Esophagus (tissue), 2 donors: ENCODE measurements around the gene GSTA5. TPM values are rescaled to one million over a fixed set of nuclear protein-coding genes. Genes with fewer than 3 reads are reported as not detected.
"Not testable (repeated sequence)": the region's sequence is repeated elsewhere in the genome, so short reads cannot be mapped to it uniquely, and the experiment has no call there.

Source experiments
- H3K27ac ChIP-seq, 2 donors: one replicate each; pipeline ENCODE4 v1.5.1; 2013; ENCODE audit warnings: low read depth in 2 of 2, mild to moderate bottlenecking in 2 of 2, inconsistent platforms in 1 of 2, low read length in 1 of 2, moderate library complexity in 1 of 2
- H3K27me3 ChIP-seq, 2 donors: one replicate each; pipeline ENCODE4 v1.6.1; 2013; ENCODE audit warnings: low read length in 2 of 2, control low read depth in 1 of 2, mild to moderate bottlenecking in 1 of 2; ENCODE audit not compliant: insufficient read depth in 2 of 2, control insufficient read depth in 1 of 2
- H3K36me3 ChIP-seq, 2 donors: one replicate each; pipeline ENCODE4 v1.6.1; 2013; ENCODE audit warnings: low read length in 1 of 2; ENCODE audit not compliant: control insufficient read depth in 2 of 2, insufficient read depth in 2 of 2
- H3K4me1 ChIP-seq, 2 donors: one replicate each; pipeline ENCODE4 v1.6.1; 2013; ENCODE audit warnings: low read length in 1 of 2; ENCODE audit not compliant: control insufficient read depth in 2 of 2, insufficient read depth in 2 of 2
- H3K4me3 ChIP-seq, 2 donors: one replicate each; pipeline ENCODE4 v1.5.1; 2013; ENCODE audit warnings: low read length in 2 of 2, mild to moderate bottlenecking in 2 of 2, low read depth in 1 of 2, moderate library complexity in 1 of 2
- H3K9me3 ChIP-seq, 2 donors: one replicate each; pipeline ENCODE4 v1.6.1; 2013; ENCODE audit warnings: mild to moderate bottlenecking in 2 of 2, low read depth in 1 of 2, low read length in 1 of 2, moderate library complexity in 1 of 2; ENCODE audit not compliant: control insufficient read depth in 2 of 2, insufficient read depth in 1 of 2
- WGBS, 2 donors: extraction: QIAGEN DNeasy Blood & Tissue Kit; methylation state at CpG; one replicate each; pipeline ENCODE4 v1.1.7; 2013; 5-methylcytosine and 5-hydroxymethylcytosine counted together
- polyA plus RNA-seq, 2 donors: library from polyadenylated mRNA; stranded (reverse); fragments of 200-250 nt; gene quantifications; one replicate each; pipeline ENCODE4 v1.2.3, GENCODE V29; 2013
- donor health status: healthy with polysubstance abuse.
- donor health status: Bipolar disorder and iron deficiency.

Gene GSTA5
- polyA plus RNA-seq, 2 donors = not detected

GRCh38 chr6:52799272-52799671, 41.3 kb downstream of the GSTA5 start:
- H3K36me3 ChIP-seq = not testable (repeated sequence)

GRCh38 chr6:52794366-52794765, 46.2 kb downstream of the GSTA5 start:
- H3K4me1 ChIP-seq, H3K36me3 ChIP-seq, H3K27me3 ChIP-seq, H3K9me3 ChIP-seq, H3K4me3 ChIP-seq, H3K27ac ChIP-seq: not testable (repeated sequence)
- WGBS, 2 donors = 60 to 88% methylated on average over 2 of the region's 2 CpGs

More at GRCh38 chr6:52799272-52799671, 41.3 kb downstream of the GSTA5 start:
- not testable (repeated sequence) for H3K4me3 ChIP-seq, H3K9me3 ChIP-seq, H3K27ac ChIP-seq, H3K4me1 ChIP-seq, H3K27me3 ChIP-seq
- WGBS, 2 donors = 95% methylated on average over 1 of the region's 1 CpG

GRCh38 chr6:52790861-52791260, 49.8 kb downstream of the GSTA5 start:
- H3K9me3 ChIP-seq = peaks cover 0 to 3% of the 10 kb centered on the region in 2 donors
- H3K27me3 ChIP-seq = no peaks in the 10 kb centered on the region
- no peak overlapping the region for H3K4me3 ChIP-seq
- no peak overlapping the region for H3K27ac ChIP-seq
- H3K36me3 ChIP-seq = no peaks in the 10 kb centered on the region
- no peaks in the 10 kb centered on the region for H3K4me1 ChIP-seq
- 0% methylated on average over 1 of the region's 1 CpG for WGBS, 2 donors

GRCh38 chr6:52789658-52790057, 51.0 kb downstream of the GSTA5 start:
- WGBS, 2 donors = 82 to 92% methylated on average over 1 of the region's 1 CpG

GRCh38 chr6:52788478-52788877, 52.1 kb downstream of the GSTA5 start:
- no peaks in the 10 kb centered on the region for H3K36me3 ChIP-seq
- H3K4me3 ChIP-seq = no peak overlapping the region
- WGBS, 2 donors = 61 to 72% methylated on average over 3 of the region's 3 CpGs
- no peaks in the 10 kb centered on the region for H3K27me3 ChIP-seq
- H3K27ac ChIP-seq = no peak overlapping the region
- peaks cover 0 to 3% of the 10 kb centered on the region in 2 donors for H3K9me3 ChIP-seq
- H3K4me1 ChIP-seq = no peaks in the 10 kb centered on the region

More at GRCh38 chr6:52789658-52790057, 51.0 kb downstream of the GSTA5 start:
- H3K9me3 ChIP-seq, H3K36me3 ChIP-seq, H3K27ac ChIP-seq, H3K27me3 ChIP-seq, H3K4me3 ChIP-seq, H3K4me1 ChIP-seq: not testable (repeated sequence)

- Histone ChIP-seq H3K36me3 (no peaks in the 10 kb centered on the region), H3K4me3 (no peak overlapping the region), H3K9me3 (peaks cover 0 to 3% of the 10 kb centered on the region in 2 donors), H3K27me3 (no peaks in the 10 kb centered on the region), H3K4me1 (peaks cover 0 to under 1% of the 10 kb centered on the region in 2 donors), H3K27ac (no peak overlapping the region)
- whole genome bisulfite sequencing, 2 donors = 37 to 38% methylated on average over 3 of the region's 3 CpGs
Observed at GRCh38 chr6:52787917-52788316, 52.7 kb downstream of the GSTA5 start.

GRCh38 chr6:52786249-52786956, 54.2 kb downstream of the GSTA5 start:
- Histone ChIP-seq H3K27ac (no peak overlapping the region), H3K27me3 (no peaks in the 10 kb centered on the region), H3K36me3 (no peaks in the 10 kb centered on the region), H3K4me1 (peaks cover 0 to 3% of the 10 kb centered on the region in 2 donors), H3K4me3 (no peak overlapping the region), H3K9me3 (no peaks in the 10 kb centered on the region)
- 94 to 96% methylated on average over 24 of the region's 24 CpGs for WGBS, 2 donors

GRCh38 chr6:52782696-52783274, 57.8 kb downstream of the GSTA5 start:
- 23 to 25% methylated on average over 3 of the region's 3 CpGs for WGBS, 2 donors
- not testable (repeated sequence) for H3K4me3 ChIP-seq, H3K27me3 ChIP-seq, H3K9me3 ChIP-seq, H3K36me3 ChIP-seq, H3K4me1 ChIP-seq
- peak overlapping the region; percentile 13 to 49 for H3K27ac ChIP-seq

- H3K9me3 ChIP-seq, H3K27ac ChIP-seq, H3K4me3 ChIP-seq, H3K27me3 ChIP-seq, H3K36me3 ChIP-seq, H3K4me1 ChIP-seq: not testable (repeated sequence)
Observed at GRCh38 chr6:52782209-52782608, 58.4 kb downstream of the GSTA5 start.
